ENCODE results near the gene TBXA2R.

Gene TBXA2R

GRCh38 chr19:3620817-3621547 lies 14.3 kb upstream of the TBXA2R start:
- Histone ChIP-seq H3K9me2 (ENCODE audit: low read depth, low read length) (no peaks in the 10 kb centered on the region), H3F3A (ENCODE audit: insufficient read depth, low read length) (no peaks in the 10 kb centered on the region), H3K4me2 (ENCODE audit: low read length) (no peak overlapping the region), H3K27me3 (ENCODE audit: insufficient read depth, low read length) (no peaks in the 10 kb centered on the region), H2AFZ (ENCODE audit: low read length) (no peak overlapping the region), H4K20me1 (ENCODE audit: insufficient read depth, low read length) (no peaks in the 10 kb centered on the region), H3K79me2 (ENCODE audit: insufficient read depth, low read length) (peaks cover 13% of the 10 kb centered on the region), H3K36me3 (ENCODE audit: insufficient read depth, low read length) (peaks cover 15% of the 10 kb centered on the region), H3K9me3 (ENCODE audit: low read length) (no peaks in the 10 kb centered on the region), H3K4me1 (ENCODE audit: insufficient read depth, low read length, severe bottlenecking) (peaks cover 13% of the 10 kb centered on the region), H3K9ac (ENCODE audit: low read length) (no peak overlapping the region), H3K27ac (ENCODE audit: low read depth, low read length, poor library complexity, severe bottlenecking) (no peak overlapping the region), H3K4me3 (ENCODE audit: low read depth, low read length, poor library complexity, severe bottlenecking) (no peak overlapping the region)
- no peak for TF ChIP-seq EZH2 (IDR thresholded peaks at IDR 0.05; ENCODE audit: borderline replicate concordance, low read length)
- TF ChIP-seq, protein P1, sequence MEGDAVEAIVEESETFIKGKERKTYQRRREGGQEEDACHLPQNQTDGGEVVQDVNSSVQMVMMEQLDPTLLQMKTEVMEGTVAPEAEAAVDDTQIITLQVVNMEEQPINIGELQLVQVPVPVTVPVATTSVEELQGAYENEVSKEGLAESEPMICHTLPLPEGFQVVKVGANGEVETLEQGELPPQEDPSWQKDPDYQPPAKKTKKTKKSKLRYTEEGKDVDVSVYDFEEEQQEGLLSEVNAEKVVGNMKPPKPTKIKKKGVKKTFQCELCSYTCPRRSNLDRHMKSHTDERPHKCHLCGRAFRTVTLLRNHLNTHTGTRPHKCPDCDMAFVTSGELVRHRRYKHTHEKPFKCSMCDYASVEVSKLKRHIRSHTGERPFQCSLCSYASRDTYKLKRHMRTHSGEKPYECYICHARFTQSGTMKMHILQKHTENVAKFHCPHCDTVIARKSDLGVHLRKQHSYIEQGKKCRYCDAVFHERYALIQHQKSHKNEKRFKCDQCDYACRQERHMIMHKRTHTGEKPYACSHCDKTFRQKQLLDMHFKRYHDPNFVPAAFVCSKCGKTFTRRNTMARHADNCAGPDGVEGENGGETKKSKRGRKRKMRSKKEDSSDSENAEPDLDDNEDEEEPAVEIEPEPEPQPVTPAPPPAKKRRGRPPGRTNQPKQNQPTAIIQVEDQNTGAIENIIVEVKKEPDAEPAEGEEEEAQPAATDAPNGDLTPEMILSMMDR (IDR thresholded peaks at IDR 0.05; ENCODE audit: low read length): no peak

- Histone ChIP-seq H3K9ac (ENCODE audit: low read length) (no peak overlapping the region), H3K4me1 (ENCODE audit: insufficient read depth, low read length, severe bottlenecking) (peaks cover 6% of the 10 kb centered on the region), H3K79me2 (ENCODE audit: insufficient read depth, low read length) (peaks cover 6% of the 10 kb centered on the region), H3K27ac (ENCODE audit: low read depth, low read length, poor library complexity, severe bottlenecking) (no peak overlapping the region), H4K20me1 (ENCODE audit: insufficient read depth, low read length) (no peaks in the 10 kb centered on the region), H3K4me3 (ENCODE audit: low read depth, low read length, poor library complexity, severe bottlenecking) (no peak overlapping the region), H3F3A (ENCODE audit: insufficient read depth, low read length) (no peaks in the 10 kb centered on the region), H2AFZ (ENCODE audit: low read length) (no peak overlapping the region), H3K9me2 (ENCODE audit: low read depth, low read length) (no peaks in the 10 kb centered on the region), H3K36me3 (ENCODE audit: insufficient read depth, low read length) (peaks cover 15% of the 10 kb centered on the region), H3K4me2 (ENCODE audit: low read length) (no peak overlapping the region), H3K9me3 (ENCODE audit: low read length) (no peaks in the 10 kb centered on the region), H3K27me3 (ENCODE audit: insufficient read depth, low read length) (no peaks in the 10 kb centered on the region)
- TF ChIP-seq, protein P1 (IDR thresholded peaks at IDR 0.05; ENCODE audit: low read length): no peak
- no peak for TF ChIP-seq EZH2 (IDR thresholded peaks at IDR 0.05; ENCODE audit: borderline replicate concordance, low read length)
Measured at GRCh38 chr19:3620145-3620816, 13.6 kb upstream of the TBXA2R start.

DNA sequence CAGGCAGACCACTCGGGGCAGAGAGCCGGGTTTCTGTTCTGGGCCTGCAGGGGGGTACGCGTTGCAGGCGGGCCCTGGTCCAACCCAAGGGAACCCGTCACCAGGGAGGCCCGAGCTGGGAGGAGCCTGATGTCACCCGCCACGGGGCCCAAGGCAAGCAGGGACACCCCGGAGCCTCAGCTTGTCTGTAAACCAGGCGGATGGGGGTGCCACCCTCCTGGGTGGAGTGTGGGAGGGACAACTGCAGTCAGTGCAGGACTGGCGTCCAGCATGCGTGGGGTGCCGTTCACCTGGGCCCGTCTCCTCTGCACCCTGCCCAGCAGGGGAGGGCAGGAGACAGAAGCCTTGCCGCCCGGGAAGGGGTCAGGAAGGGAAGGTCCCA lies 12.9 kb upstream of the TBXA2R start:
- TF ChIP-seq EZH2 (IDR thresholded peaks at IDR 0.05; ENCODE audit: borderline replicate concordance, low read length): no peak
- TF ChIP-seq, protein P1 (IDR thresholded peaks at IDR 0.05; ENCODE audit: low read length): no peak
- Histone ChIP-seq H3K9me3 (ENCODE audit: low read length) (no peaks in the 10 kb centered on the region), H3K27me3 (ENCODE audit: insufficient read depth, low read length) (no peaks in the 10 kb centered on the region), H3K9me2 (ENCODE audit: low read depth, low read length) (no peaks in the 10 kb centered on the region), H3K9ac (ENCODE audit: low read length) (no peak overlapping the region), H3K79me2 (ENCODE audit: insufficient read depth, low read length) (no peaks in the 10 kb centered on the region), H3F3A (ENCODE audit: insufficient read depth, low read length) (no peaks in the 10 kb centered on the region), H3K36me3 (ENCODE audit: insufficient read depth, low read length) (peaks cover 15% of the 10 kb centered on the region), H3K4me3 (ENCODE audit: low read depth, low read length, poor library complexity, severe bottlenecking) (no peak overlapping the region), H2AFZ (ENCODE audit: low read length) (no peak overlapping the region), H3K4me2 (ENCODE audit: low read length) (no peak overlapping the region), H3K27ac (ENCODE audit: low read depth, low read length, poor library complexity, severe bottlenecking) (no peak overlapping the region), H3K4me1 (ENCODE audit: insufficient read depth, low read length, severe bottlenecking) (no peaks in the 10 kb centered on the region), H4K20me1 (ENCODE audit: insufficient read depth, low read length) (no peaks in the 10 kb centered on the region)

Measured in OCI-LY1 (cell line).